GM21423 (cell line): Measurements from ENCODE around the gene ZMYND19.
A peak's percentile ranks its signal among the peaks of the same experiment; 100 is the strongest.
"Not testable (repeated sequence)": the region's sequence is repeated elsewhere in the genome, so short reads cannot be mapped to it uniquely, and the experiment has no call there.

Experiments used
- ATAC-seq: cut with Tn5 transposase; IDR thresholded peaks from one replicate; pipeline ENCODE4 v1.9.1; 2021; ENCODE audit warnings: mild to moderate bottlenecking, moderate library complexity; ENCODE audit not compliant: unreplicated experiment

ZMYND19 gene

DNA sequence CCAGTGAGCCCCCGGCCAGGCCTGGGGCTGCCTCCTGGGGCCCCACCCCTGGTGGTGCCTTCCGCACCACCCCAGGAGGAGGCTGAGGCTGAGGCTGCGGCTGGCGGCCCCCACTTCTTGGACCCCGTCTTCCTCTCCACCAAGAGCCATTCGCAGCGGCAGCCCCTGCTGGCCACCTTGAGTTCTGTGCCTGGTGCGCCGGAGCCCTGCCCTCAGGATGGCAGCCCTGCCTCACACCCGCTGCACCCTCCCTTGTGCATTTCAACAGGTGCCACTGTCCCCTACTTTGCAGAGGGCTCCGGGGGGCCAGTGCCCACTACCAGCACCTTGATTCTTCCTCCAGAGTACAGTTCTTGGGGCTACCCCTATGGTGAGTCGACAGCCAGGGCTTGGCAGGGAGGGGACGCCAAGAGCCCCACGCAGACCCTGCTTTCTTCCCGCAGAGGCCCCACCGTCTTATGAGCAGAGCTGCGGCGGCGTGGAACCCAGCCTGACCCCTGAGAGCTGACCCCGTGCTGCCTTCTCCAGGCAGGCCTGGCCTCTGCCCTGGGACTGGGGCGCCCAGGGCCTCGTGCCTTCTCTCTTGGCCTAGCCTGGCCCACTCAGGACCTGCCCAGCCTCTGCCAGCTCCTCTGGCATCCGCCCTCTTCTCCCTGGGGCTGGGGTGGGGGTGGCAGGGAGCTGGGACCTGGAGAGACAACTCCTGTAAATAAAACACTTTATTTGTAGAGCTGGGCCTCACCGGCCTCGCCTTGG lies 24.5 kb upstream of the ZMYND19 start:
- no peak for ATAC-seq

DNA sequence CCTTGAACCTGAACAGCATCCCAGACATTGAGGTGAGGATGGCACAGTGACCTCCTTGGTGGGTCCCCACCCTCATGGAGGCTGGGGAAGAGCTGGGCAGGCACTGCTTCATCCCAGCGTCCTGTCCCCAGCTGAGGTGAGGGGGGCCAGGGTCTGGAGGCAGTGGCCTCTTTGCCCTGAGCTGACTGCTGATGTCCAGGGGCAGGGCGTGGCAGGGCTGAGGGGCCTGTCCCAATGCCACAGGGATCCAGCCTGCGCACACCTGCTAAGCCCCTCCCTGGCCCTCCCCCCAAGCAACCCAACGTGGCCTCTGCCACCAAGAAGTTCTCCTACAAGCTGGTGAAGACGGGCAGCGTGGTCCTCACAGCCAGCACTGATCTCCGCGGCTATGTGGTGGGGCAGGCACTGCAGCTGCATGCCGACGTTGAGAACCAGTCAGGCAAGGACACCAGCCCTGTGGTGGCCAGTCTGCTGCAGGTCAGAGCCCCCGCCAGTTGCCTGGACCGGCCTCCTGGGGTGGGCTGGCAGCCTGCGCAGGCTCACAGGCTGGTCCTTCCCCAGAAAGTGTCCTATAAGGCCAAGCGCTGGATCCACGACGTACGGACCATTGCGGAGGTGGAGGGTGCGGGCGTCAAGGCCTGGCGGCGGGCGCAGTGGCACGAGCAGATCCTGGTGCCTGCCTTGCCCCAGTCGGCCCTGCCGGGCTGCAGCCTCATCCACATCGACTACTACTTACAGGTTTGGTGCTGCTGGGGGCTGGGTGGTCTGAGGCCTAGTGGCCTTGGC lies 23.6 kb upstream of the ZMYND19 start:
- ATAC-seq, result no peak

DNA sequence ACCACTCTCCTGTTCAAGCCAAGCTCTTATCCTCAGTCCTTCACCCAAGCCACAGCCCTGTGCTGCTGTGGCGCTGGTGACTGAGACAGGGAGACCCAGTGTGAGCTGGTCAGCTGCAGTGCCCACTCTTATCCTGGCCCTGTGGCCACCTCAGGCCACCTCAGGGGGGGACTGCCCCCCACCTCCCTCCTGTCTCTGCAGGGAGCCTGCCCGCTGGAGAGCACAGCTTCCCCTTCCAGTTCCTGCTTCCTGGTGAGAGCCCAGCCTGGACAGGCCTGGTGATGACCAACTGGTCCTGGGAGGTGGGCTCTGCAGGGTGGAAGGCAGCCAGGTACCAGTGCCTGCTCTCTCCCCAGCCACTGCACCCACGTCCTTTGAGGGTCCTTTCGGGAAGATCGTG lies 22.9 kb upstream of the ZMYND19 start:
- ATAC-seq, result no peak

DNA sequence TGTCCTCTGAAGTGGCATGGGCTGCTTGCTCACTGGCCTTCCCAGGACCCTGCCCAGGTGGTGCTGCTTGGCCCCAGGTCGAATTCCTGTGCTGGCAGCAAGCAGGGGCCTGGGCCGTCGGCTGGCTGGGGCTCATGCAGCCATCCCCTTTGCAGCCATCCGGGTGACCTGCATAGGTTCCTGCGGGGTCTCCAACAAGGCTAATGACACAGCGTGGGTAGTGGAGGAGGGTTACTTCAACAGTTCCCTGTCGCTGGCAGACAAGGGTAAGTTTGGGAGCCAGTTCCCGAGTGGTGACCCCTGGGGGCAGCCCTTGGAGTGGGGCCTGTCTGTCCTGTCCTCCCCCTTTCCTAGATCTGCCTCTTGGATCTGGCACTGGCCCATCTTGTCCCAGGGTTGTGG lies 22.4 kb upstream of the ZMYND19 start:
- no peak for ATAC-seq

DNA sequence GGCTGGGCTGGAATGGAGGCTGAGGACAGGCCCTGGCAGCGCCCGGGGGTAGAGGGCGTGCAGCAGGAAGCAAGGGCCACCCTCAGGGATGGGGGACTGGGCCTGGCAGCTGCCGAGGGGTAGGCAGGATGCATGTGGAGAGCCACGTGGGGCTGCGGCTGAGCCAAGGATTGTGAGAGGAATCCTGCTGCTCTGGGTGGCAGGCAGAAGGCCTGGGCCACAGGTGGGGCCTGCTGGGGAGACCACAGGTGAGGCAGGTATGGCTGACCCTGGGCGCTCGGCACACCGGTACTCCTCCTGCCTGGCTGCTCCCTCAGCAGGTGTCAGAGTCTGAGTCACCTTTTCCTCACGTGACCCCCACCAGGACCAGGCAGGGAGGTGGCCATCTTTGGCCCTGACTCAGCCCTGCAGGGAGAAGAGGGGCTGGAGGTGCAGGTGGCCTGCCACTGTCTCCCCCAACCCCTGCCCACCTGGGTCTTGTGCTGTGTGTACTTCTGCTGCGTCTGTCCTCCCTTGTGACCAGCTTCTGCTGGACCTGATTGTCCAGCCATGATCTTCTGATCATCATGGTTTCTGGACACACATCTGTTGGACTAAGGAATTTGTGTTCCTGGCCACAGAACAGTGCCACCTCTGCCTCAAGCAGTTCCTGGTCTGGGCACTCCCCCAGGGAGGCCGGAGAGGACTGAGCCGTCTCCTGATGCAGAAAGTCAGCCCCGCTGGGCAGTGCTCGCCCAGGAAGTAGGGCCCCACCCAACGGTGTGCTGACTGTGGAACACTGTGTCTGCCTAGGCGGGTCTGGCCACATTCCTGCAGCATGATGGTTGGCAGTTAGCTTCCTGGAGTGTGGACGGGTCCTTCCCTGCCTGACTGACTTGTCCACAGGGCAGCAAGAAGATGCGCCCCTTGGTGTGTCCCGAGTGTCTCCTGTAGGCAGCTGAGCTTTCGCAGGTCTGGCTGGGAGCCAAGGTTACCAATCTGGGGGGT lies 21.6 kb upstream of the ZMYND19 start:
- ATAC-seq, result no peak

DNA sequence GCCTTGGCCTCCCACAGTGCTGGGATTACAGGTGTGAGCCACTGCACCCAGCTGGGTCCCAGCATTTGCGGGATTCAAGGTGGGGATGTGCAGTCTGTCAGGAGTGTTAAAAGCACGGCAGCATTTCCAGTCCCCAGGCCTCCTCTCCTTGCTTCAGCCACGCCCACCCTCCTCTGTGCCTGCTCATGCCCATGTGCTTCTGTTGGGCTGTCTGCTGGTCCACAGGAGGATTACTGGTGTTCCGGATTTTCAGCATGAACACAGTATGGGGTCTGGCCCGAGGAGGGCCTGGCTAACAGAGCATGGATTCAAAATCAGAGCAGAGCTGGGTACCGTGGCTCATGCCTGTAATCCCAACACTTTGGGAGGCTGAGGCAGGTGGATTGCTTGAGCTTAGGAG lies 20.6 kb upstream of the ZMYND19 start:
- no peak for ATAC-seq

DNA sequence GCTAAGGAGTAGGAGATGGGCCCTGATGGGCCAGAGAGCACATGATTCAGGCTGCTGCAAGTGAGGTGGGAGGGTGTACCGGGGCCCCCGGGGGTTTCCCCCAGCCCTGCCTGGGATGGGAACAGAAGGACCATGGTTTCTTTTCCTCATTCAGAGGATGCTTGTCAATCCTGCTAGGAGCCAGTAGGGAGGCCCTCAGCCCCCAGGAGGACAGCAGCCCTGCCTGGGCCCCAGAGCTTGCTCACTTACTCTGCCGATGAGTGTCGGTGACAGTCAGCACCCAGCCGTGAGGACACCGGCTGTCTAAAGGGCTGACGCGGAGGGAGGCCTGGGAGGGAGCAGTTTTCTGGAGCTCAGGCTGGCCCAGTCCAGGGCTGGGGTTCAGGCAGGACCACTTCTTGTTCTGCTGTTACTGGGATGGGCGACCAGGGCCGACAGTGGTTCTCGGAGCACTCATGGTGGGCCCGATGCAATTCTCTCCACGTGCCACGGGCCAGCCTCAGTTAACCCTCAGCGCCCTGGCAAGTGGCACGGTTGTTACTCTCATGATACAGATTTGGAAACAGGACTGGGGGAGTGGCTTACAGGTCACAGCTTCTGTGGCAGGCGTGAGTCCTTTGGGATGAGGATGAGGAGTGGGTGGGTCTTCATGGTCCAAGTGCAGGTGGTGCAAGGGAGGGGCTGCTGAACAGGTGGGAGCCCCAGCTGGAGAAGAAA lies 17.0 kb upstream of the ZMYND19 start:
- ATAC-seq, result no peak

DNA sequence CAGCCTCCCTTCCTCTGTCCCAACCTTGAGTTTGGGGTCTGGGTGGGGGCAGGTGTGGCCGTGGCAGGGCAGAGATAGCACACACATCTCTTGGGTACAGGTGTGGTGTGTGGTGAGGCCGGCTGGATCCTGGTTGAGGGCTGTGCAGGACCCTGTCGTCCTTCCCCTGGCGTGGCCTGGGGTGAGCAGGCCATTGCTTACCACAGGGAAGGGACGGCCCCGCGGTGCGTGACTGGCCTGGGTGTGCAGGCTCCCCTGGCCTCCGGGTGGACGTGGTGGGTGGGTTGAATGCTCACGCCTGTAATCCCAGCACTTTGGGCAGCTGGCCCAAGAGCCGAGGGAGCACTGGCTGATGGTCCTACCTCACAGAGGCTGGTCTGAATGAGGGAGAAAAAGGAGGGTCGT lies 16.4 kb upstream of the ZMYND19 start:
- no peak for ATAC-seq

DNA sequence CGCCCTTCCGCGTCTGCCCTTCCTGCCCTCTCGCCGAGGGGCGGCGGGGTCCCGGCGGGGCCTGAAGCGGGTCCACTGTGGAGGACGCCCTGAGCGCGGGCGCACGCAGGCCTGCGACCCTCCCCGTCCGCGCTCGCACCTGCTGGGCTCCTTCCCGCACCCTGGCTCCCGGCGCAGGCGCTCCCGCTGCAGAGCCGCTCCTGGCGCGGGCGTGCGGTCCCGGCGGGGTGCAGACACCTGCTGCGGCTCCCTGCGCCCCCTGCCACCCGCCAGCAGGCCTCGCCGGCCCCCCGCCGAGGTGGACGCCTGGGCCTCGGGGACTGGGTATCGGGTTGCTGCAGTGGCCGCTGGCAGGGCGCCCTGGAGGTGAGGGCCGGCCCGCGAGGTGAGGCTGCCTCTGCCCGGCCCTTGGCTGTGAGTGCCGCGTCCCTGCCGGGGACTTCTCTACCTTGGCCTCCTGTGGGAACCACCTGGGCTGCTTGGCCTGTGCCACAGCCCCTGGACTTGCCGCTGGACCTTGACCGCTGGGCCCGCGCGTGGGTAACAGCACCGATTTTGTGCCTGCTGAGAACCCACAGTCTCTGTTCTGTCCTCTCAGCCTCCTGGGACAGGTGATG lies 15.8 kb upstream of the ZMYND19 start:
- ATAC-seq, result peak; percentile 9

DNA sequence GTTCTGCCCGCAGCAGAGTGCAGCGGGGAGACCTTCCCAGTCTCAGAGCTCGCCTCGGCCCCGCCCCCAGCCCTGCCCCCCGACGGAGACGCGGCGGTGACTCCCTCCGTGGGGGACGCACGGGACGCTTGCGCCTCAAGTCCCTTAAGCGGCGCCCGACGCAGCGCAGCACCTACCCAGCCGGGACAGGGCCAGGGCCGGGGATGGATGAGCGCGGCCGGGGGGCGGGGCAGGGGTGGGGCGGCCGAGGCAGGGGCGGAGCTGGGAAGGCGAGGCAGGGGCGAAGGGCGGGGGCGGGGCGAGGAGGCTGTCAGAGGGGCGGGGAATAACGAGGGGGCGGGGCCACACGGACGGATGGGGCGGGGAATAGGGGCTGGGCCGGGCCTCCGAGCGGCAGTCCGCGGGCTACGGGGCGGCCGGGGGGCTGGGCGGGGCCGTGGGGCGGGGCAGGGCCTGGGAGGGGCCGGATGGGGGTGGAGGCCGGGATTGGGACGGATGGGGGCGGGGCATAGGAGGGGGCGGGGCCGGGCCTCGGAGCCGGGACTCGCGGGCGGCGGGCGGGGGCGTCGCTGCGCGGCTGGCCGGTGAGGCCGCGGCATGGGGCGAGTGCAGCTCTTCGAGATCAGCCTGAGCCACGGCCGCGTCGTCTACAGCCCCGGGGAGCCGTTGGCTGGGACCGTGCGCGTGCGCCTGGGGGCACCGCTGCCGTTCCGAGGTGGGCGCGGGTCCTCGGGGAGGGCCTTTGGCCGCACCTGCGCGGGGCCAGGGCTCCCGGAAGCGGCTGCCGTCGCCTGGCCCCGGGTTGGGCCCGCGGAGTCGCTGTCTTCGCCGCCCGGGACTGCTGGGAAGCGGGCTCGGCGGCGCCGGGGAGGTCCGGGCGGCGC lies 15.1 kb upstream of the ZMYND19 start, which contains the start of gene ARRDC1:
Gene ARRDC1 (plus strand): TSS at position 566 of the 884 bp plus-strand sequence. CDS start 32 bp downstream, at position 598.
- peak; percentile 73 for ATAC-seq

DNA sequence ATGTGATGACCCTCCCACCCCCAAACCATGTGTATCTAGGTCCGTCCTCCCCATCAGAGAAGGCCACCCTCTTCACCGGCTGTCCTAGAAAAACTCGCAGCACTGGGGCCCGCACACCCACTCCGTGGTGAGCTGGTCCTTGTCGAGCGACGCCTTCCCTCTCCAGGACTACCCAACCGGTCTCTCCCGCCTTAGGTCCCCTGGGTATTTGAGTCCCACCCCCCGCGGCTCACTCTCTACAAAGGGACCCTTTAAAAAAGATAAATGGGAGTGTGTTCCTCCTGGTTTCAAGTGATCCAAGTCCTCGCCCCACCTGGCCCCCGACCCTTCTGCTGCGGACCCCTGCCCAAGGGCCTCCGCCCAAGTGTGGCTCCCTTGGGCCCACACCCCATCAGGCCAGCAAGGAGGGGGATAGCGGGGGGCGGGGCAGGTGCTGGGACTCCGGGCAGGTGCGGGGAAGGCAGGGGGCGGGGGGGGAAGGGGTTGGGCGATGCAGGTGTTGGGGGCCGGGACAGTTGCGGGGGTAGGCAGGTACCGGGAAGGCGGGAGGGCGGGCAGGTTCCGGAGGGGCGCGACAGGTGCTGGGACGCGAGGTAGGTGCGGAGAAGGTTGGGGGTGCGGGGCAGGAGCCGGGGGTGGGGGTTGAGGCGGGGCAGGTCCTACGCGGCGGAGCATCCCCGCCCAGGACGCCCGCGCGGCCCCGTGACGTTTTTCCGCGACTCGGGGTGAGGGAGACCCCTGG lies 14.2 kb upstream of the ZMYND19 start:
- ATAC-seq, result no peak

DNA sequence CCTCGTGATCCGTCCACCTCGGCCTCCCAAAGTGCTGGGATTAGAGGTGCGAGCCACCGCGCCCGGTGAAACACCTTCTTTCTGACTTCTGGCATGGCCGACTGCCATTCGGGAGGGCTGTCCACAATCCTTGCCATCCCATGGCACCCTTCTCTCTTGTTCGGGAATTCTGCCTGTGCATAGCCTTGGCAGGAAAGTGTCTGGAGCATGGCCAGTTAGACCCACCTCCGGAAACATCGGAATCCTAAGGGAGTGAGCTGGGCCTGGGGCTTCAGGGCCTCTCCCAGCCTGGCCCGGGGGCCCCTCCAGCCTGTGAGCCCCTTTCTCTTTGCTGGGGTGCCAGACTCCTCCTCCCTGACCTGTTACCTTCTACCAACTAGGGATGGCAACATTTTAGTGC lies 13.6 kb upstream of the ZMYND19 start:
- no peak for ATAC-seq

DNA sequence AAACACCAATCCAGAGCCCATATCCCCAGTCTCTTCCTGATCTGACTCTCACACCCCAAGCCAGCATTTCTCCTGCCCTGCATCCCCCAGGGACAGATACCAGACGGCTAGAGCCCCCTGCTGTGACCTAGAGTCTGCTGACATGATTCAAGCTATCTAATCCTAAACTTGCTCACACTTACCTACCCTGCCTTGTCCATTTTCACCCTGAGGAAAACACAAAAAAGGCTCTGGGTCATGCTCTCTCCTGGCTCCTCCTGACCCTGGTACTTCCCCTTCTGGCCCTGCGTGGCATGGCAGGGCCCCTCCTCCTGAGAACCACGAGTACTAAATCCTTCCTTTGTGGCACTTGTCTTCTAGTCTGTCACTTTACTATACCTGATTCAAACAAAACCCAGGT lies 12.3 kb upstream of the ZMYND19 start:
- no peak for ATAC-seq

DNA sequence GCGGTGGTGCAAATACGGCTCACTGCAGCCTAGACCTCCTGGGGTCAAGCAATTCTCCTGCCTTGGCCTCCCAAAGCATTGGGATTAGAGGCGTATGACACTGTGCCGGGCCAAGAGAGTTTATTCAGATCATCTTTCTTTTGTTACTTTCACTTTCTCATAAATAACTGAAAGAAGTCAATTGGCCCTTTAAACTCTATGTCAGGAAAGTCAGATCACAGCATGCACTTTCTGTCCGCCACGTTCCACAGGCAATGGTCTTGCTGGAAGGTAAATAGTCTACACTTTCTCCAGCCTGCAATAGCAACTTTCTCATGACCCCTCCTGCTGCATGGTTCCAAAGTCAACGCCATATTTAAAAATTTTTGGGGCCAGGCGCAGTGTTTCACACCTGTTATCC lies 8.6 kb upstream of the ZMYND19 start:
- no peak for ATAC-seq

DNA sequence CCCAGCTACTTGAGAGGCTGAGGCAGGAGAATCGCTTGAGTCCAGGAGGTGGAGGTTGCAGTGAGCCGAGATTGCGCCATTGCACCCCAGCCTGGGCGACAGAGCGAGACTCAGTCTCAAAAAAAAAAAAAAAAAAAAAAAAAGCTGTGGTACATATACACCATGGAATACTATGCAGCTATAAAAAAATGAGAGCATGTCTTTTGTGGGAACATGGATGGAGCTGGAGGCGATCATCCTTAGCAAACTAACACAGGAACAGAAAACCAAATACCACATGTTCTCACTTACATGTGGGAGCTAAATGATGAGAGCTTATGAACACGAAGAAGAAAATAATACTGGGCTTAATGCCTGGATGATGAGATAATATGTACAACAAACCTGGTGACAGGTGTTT lies 6.3 kb upstream of the ZMYND19 start:
- not testable (repeated sequence) for ATAC-seq

DNA sequence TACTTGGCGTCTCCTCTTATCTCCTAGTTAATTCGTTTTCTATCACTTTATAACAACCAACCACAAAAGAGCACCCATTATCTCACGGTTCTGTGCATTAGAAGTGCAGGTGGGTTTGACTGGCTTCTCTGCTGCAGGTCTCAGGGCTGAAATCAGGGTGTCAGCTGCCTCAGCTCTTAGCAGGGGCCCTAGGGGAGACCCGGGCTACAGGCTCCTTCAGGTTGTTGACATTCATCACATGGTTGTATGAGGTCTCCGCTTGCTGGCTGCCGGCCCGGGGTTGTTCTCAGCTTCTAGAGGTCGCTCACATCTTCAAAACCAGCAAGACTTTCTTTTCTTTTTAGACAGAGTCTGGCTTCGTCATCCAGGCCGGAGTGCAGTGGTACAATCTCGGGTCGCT lies 2.9 kb upstream of the ZMYND19 start:
- no peak for ATAC-seq

DNA sequence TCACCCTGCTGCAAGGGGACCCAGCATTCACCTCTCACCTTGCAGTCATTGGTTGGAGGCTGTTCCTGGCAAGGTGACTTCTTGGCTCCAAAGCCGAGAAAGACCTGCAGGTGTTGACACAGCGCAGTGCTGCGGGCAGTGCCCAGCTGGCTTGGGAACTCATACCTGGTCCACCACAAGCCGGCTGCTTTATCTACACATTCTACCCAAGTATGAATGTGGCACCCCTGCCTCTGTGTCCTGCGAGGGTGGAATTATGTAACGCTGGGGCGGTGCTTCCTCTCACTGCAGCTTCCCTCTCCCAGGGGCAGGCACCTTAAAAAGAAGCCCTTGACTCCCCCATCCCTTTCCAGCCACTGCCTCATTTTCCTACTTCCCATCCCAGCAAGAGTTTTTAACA lies 2.5 kb upstream of the ZMYND19 start:
- no peak for ATAC-seq

DNA sequence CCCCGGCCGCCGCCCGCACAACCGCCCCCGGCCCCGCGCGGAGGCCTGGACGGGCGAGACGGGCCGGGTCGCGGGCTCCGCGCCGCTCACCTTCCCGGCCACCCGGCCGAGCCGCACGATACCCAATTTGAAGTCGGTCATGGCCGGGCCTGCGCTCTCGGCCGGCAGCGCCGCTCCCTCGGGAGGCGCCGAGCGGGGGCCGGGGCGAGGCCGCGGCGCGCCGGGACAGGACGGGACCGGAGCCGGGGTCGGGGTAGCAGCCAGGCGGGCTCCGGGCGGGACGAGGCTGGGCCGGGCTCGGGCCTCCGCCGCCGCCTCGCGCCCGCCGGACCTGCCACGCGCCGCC lies 216 bp downstream of the ZMYND19 start:
- ATAC-seq, result peak; percentile 21
